HepG2 (cell line): Measurements from ENCODE around the gene COPS4. TPM values are rescaled to one million over a fixed set of nuclear protein-coding genes. Genes with fewer than 3 reads are reported as not detected.
A peak's percentile ranks its signal among the peaks of the same experiment; 100 is the strongest.

Experiments
- AKNA ChIP-seq: sonication (generic); formaldehyde crosslinking; IDR thresholded peaks from 2 replicates; pipeline ENCODE4 v1.4.0; 2020; ENCODE audit warnings: missing genetic modification reagents, borderline replicate concordance
- DPF2 ChIP-seq: sonication (generic); formaldehyde crosslinking; IDR thresholded peaks from 2 replicates; pipeline ENCODE4 v1.4.0; 2020; ENCODE audit warnings: mild to moderate bottlenecking, low read depth, missing genetic modification reagents, borderline replicate concordance
- ISX ChIP-seq: sonication (generic); formaldehyde crosslinking; conservative IDR thresholded peaks from 2 replicates; pipeline ENCODE4 v1.5.0; 2020; ENCODE audit warnings: missing genetic modification reagents
- MIER2 ChIP-seq: IDR thresholded peaks from 2 replicates; pipeline ENCODE4 v1.6.1; 2016; ENCODE audit warnings: missing biosample characterization, missing genetic modification reagents
- MNT ChIP-seq: fragments of 450-650 bp; IDR thresholded peaks from 2 replicates; pipeline ENCODE4 v1.6.1; 2016
- PRDM4 ChIP-seq: sonication (generic); formaldehyde crosslinking; IDR thresholded peaks from 2 replicates; pipeline ENCODE4 v1.9.0; 2021; ENCODE audit warnings: missing genetic modification reagents, borderline replicate concordance
- RCOR2 ChIP-seq: IDR thresholded peaks from 2 replicates; pipeline ENCODE4 v1.6.1; 2016; ENCODE audit warnings: missing biosample characterization, missing genetic modification reagents
- ZBTB21 ChIP-seq: sonication (generic); formaldehyde crosslinking; IDR thresholded peaks from 2 replicates; pipeline ENCODE4 v1.4.0; 2020; ENCODE audit warnings: missing genetic modification reagents
- ZNF17 ChIP-seq: sonication (generic); formaldehyde crosslinking; IDR thresholded peaks from 2 replicates; pipeline ENCODE4 v1.5.0; 2020; ENCODE audit warnings: mild to moderate bottlenecking, missing genetic modification reagents
- ZNF562 ChIP-seq: sonication (generic); formaldehyde crosslinking; IDR thresholded peaks from 2 replicates; pipeline ENCODE4 v1.8.0; 2022; ENCODE audit warnings: missing genetic modification reagents, borderline replicate concordance
- ZNF615 ChIP-seq: sonication (generic); formaldehyde crosslinking; IDR thresholded peaks from 2 replicates; pipeline ENCODE4 v1.5.0; 2020; ENCODE audit warnings: mild to moderate bottlenecking, missing genetic modification reagents, borderline replicate concordance
- ZNF646 ChIP-seq: sonication (generic); formaldehyde crosslinking; IDR thresholded peaks from 2 replicates; pipeline ENCODE4 v1.9.0; 2021; ENCODE audit warnings: mild to moderate bottlenecking, missing genetic modification reagents
- polyA plus RNA-seq, 8 experiments: library from polyadenylated mRNA; depleted of rRNA in 3 of 8; stranded (reverse) in 7 of 8; unstranded in 1 of 8; fragments of >200 nt; fragmentation: Illumina TruSeq in 4 of 8; extraction: Trizol in 4 of 8; gene quantifications; 2 replicates each; pipeline versions ENCODE4 v1.2.1 to v1.2.3, GENCODE V29; 2011 to 2016; ENCODE audit warnings: low read depth in 4 of 8, missing spikeins in 1 of 8, mixed read lengths in 1 of 8; ENCODE audit not compliant: insufficient read depth in 1 of 8
- total RNA-seq, 5 experiments: library from RNA; depleted of rRNA; stranded (reverse); fragments of >200 nt; fragmentation: Illumina TruSeq; extraction: Trizol; gene quantifications; 2 replicates each; pipeline ENCODE4 v1.2.3, GENCODE V29; 2016; ENCODE audit warnings: low read depth in 1 of 5

The COPS4 gene
- total and polyA plus RNA-seq, 2 of the 13 experiments (the other 11 are each of a cell fraction or from before 2014, with no cell fraction given), result 28.8 to 52.5 TPM

GRCh38 chr4:83034630-83035494 is at the start of gene COPS4 (continued):
- peak; percentile 32; the same call in 1 of the 2 replicates for TF ChIP-seq ZBTB21 (CRISPR knock-in tag)
- no peak for TF ChIP-seq ZNF562 (CRISPR knock-in tag)
- TF ChIP-seq RCOR2 (CRISPR knock-in tag), result no peak
- 0 out of 2 replicates have a peak, but pooled peaks have one; percentile 41 for TF ChIP-seq ISX (CRISPR knock-in tag)
- TF ChIP-seq AKNA, result no peak; the same call in 1 of the 2 replicates
- no peak for TF ChIP-seq ZNF646 (CRISPR knock-in tag)
- no peak for TF ChIP-seq ZNF17
- TF ChIP-seq DPF2 (CRISPR knock-in tag), result no peak; the same call in 1 of the 2 replicates
- TF ChIP-seq MIER2 (CRISPR knock-in tag), result peak; percentile 80
- TF ChIP-seq PRDM4 (CRISPR knock-in tag), result peak; percentile 29; the same call in 1 of the 2 replicates
- TF ChIP-seq MNT, result no peak
- TF ChIP-seq ZNF615 (CRISPR knock-in tag), result peak; percentile 55; the same call in 1 of the 2 replicates
